Measurements from ENCODE around the gene KCNQ1.

Gene KCNQ1

GRCh38 chr11:2584434-2584811 is 139.6 kb downstream of the KCNQ1 start:
- Mint-ChIP-seq H3K9me3 (no peaks in the 10 kb centered on the region), H3K27me3 (no peaks in the 10 kb centered on the region), H3K4me3 (no peak overlapping the region), H3K4me1 (no peaks in the 10 kb centered on the region), H3K27ac (no peak overlapping the region), H3K36me3 (no peaks in the 10 kb centered on the region)

- Mint-ChIP-seq H3K9me3 (no peaks in the 10 kb centered on the region), H3K4me3 (no peak overlapping the region), H3K36me3 (no peaks in the 10 kb centered on the region), H3K27ac (no peak overlapping the region), H3K27me3 (no peaks in the 10 kb centered on the region), H3K4me1 (no peaks in the 10 kb centered on the region)
Observed at GRCh38 chr11:2584812-2585565, 140.2 kb downstream of the KCNQ1 start.

GRCh38 chr11:2585566-2586086 is 140.8 kb downstream of the KCNQ1 start:
- no peak overlapping the region for H3K4me3 Mint-ChIP-seq
- H3K27ac Mint-ChIP-seq = no peak overlapping the region
- no peaks in the 10 kb centered on the region for H3K9me3 Mint-ChIP-seq
- no peaks in the 10 kb centered on the region for H3K4me1 Mint-ChIP-seq
- H3K36me3 Mint-ChIP-seq = peaks cover 2% of the 10 kb centered on the region
- H3K27me3 Mint-ChIP-seq = no peaks in the 10 kb centered on the region

- no peak overlapping the region for H3K4me3 Mint-ChIP-seq
- peaks cover 5% of the 10 kb centered on the region for H3K36me3 Mint-ChIP-seq
- H3K4me1 Mint-ChIP-seq = no peaks in the 10 kb centered on the region
- no peak overlapping the region for H3K27ac Mint-ChIP-seq
- no peaks in the 10 kb centered on the region for H3K27me3 Mint-ChIP-seq
- no peaks in the 10 kb centered on the region for H3K9me3 Mint-ChIP-seq
Observed at GRCh38 chr11:2586087-2586792, 141.4 kb downstream of the KCNQ1 start.

- H3K4me3 Mint-ChIP-seq = no peak overlapping the region
- no peak overlapping the region for H3K27ac Mint-ChIP-seq
- H3K4me1 Mint-ChIP-seq = no peaks in the 10 kb centered on the region
Observed at GRCh38 chr11:2586793-2587131, 142.0 kb downstream of the KCNQ1 start.

GRCh38 chr11:2587132-2587930 is 142.5 kb downstream of the KCNQ1 start:
- H3K4me1 Mint-ChIP-seq = no peaks in the 10 kb centered on the region
- no peak overlapping the region for H3K4me3 Mint-ChIP-seq
- peaks cover 9% of the 10 kb centered on the region for H3K36me3 Mint-ChIP-seq
- no peaks in the 10 kb centered on the region for H3K9me3 Mint-ChIP-seq
- no peak overlapping the region for H3K27ac Mint-ChIP-seq
- H3K27me3 Mint-ChIP-seq = no peaks in the 10 kb centered on the region

More at GRCh38 chr11:2586793-2587131, 142.0 kb downstream of the KCNQ1 start:
- H3K9me3 Mint-ChIP-seq = no peaks in the 10 kb centered on the region
- peaks cover 5% of the 10 kb centered on the region for H3K36me3 Mint-ChIP-seq
- H3K27me3 Mint-ChIP-seq = no peaks in the 10 kb centered on the region

GRCh38 chr11:2587976-2588748 is 143.4 kb downstream of the KCNQ1 start:
- peaks cover 9% of the 10 kb centered on the region for H3K36me3 Mint-ChIP-seq
- no peak overlapping the region for H3K4me3 Mint-ChIP-seq
- no peaks in the 10 kb centered on the region for H3K4me1 Mint-ChIP-seq
- no peaks in the 10 kb centered on the region for H3K9me3 Mint-ChIP-seq
- H3K27ac Mint-ChIP-seq = no peak overlapping the region
- no peaks in the 10 kb centered on the region for H3K27me3 Mint-ChIP-seq

- Mint-ChIP-seq H3K27me3 (no peaks in the 10 kb centered on the region), H3K4me3 (no peak overlapping the region), H3K36me3 (peaks cover 15% of the 10 kb centered on the region), H3K27ac (no peak overlapping the region), H3K9me3 (no peaks in the 10 kb centered on the region), H3K4me1 (no peaks in the 10 kb centered on the region)
Observed at GRCh38 chr11:2588809-2589537, 144.2 kb downstream of the KCNQ1 start.

GRCh38 chr11:2589538-2589934 is 144.7 kb downstream of the KCNQ1 start:
- Mint-ChIP-seq H3K4me3 (no peak overlapping the region), H3K27me3 (no peaks in the 10 kb centered on the region), H3K36me3 (peaks cover 19% of the 10 kb centered on the region), H3K4me1 (no peaks in the 10 kb centered on the region), H3K27ac (no peak overlapping the region), H3K9me3 (no peaks in the 10 kb centered on the region)

GRCh38 chr11:2590131-2590964 is 145.5 kb downstream of the KCNQ1 start:
- Mint-ChIP-seq H3K36me3 (peaks cover 22% of the 10 kb centered on the region), H3K4me1 (no peaks in the 10 kb centered on the region), H3K27me3 (no peaks in the 10 kb centered on the region), H3K9me3 (no peaks in the 10 kb centered on the region), H3K27ac (no peak overlapping the region), H3K4me3 (no peak overlapping the region)

- H3K9me3 Mint-ChIP-seq = no peaks in the 10 kb centered on the region
- H3K4me1 Mint-ChIP-seq = no peaks in the 10 kb centered on the region
- H3K4me3 Mint-ChIP-seq = no peak overlapping the region
- peaks cover 25% of the 10 kb centered on the region for H3K36me3 Mint-ChIP-seq
- H3K27ac Mint-ChIP-seq = no peak overlapping the region
- H3K27me3 Mint-ChIP-seq = no peaks in the 10 kb centered on the region
Observed at GRCh38 chr11:2590965-2591754, 146.4 kb downstream of the KCNQ1 start.

- peaks cover 28% of the 10 kb centered on the region for H3K36me3 Mint-ChIP-seq
- H3K4me1 Mint-ChIP-seq = no peaks in the 10 kb centered on the region
Observed at GRCh38 chr11:2591805-2592204, 147.0 kb downstream of the KCNQ1 start.

GRCh38 chr11:2592559-2593392 is 148.0 kb downstream of the KCNQ1 start:
- Mint-ChIP-seq H3K27ac (no peak overlapping the region), H3K9me3 (no peaks in the 10 kb centered on the region), H3K4me3 (no peak overlapping the region), H3K27me3 (no peaks in the 10 kb centered on the region), H3K4me1 (no peaks in the 10 kb centered on the region), H3K36me3 (peaks cover 32% of the 10 kb centered on the region)

More at GRCh38 chr11:2591805-2592204, 147.0 kb downstream of the KCNQ1 start:
- H3K27ac Mint-ChIP-seq = no peak overlapping the region
- H3K4me3 Mint-ChIP-seq = no peak overlapping the region
- no peaks in the 10 kb centered on the region for H3K27me3 Mint-ChIP-seq
- no peaks in the 10 kb centered on the region for H3K9me3 Mint-ChIP-seq

All from activated naive CD4-positive, alpha-beta T cell treated with anti-CD3 and anti-CD28 coated beads, Interleukin-2, amount 50 U/mL, for 24 hours (primary cell).